ENCODE measurements around the gene OR51E1. TPM values are rescaled to one million over a fixed set of nuclear protein-coding genes. Genes with fewer than 3 reads are reported as not detected.

Gene OR51E1
- total and polyA plus RNA-seq, 2 donors (not counting 3 experiments of a cell fraction or from before 2014, with no cell fraction given), result not detected

DNA sequence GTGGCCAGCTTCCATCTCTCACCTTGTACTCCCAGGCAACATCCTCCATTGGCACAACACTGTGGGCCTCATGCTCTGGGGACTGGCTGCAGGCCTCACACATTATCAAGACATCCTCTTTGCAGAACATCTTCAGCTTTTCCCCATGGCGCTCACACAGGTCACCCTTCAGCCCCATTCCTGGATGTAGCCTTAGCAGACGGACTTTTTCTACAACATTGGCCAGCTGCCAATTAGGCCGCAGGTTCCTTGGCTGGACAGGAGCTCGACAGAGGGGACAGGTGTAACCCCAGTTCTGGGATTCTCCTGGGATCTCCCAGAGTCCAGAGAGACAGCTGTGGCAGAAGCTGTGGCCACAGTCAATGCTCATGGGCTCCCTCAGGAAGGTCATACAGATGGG lies 38.7 kb upstream of the OR51E1 start:
- H3K4me2 ChIP-seq (ENCODE audit: insufficient read depth, low read length), result no peak overlapping the region
- no peak for DNase-seq (ENCODE audit: low read depth, low spot score)
- no peaks in the 10 kb centered on the region for H3K27me3 ChIP-seq (ENCODE audit: control insufficient read depth in 2 of 2, insufficient read depth in 2 of 2, low read length in 2 of 2)
- no peaks in the 10 kb centered on the region for H3K9me1 ChIP-seq (replicated peaks; ENCODE audit: control insufficient read depth, extremely low read depth, insufficient read depth, low read length)
- dilution Hi-C loops (cut with MboI; ENCODE audit: extremely low pct_ligation_motif_present, low sequenced_read_pairs), result no loop called here
- ChIA-PET CTCF (no interaction called here), POLR2A (no interaction called here)
- no peaks in the 10 kb centered on the region for H3K9me3 ChIP-seq (replicated peaks; ENCODE audit: control insufficient read depth, insufficient read depth, low read length)
- TF ChIP-seq JUN (IDR thresholded peaks at IDR 0.05; ENCODE audit: borderline replicate concordance, insufficient read depth, insufficient read length, low read depth) (no peak), MYC (IDR thresholded peaks at IDR 0.05; ENCODE audit: low read depth, low read length) (no peak), EZH2 (IDR thresholded peaks at IDR 0.05; ENCODE audit: borderline replicate concordance, low read depth, low read length, severe bottlenecking) (no peak), POLR2A (IDR thresholded peaks at IDR 0.05; ENCODE audit: low read depth, low read length) (no peak), FOS (IDR thresholded peaks at IDR 0.05; ENCODE audit: borderline replicate concordance, insufficient read depth, low read length) (no peak), GATA2 (IDR thresholded peaks at IDR 0.05; ENCODE audit: insufficient read depth, insufficient read length, low read depth, low read length) (no peak), POLR2AphosphoS5 (IDR thresholded peaks at IDR 0.05; ENCODE audit: insufficient read depth, low read depth, low read length) (no peak)
- TF ChIP-seq, protein P1, sequence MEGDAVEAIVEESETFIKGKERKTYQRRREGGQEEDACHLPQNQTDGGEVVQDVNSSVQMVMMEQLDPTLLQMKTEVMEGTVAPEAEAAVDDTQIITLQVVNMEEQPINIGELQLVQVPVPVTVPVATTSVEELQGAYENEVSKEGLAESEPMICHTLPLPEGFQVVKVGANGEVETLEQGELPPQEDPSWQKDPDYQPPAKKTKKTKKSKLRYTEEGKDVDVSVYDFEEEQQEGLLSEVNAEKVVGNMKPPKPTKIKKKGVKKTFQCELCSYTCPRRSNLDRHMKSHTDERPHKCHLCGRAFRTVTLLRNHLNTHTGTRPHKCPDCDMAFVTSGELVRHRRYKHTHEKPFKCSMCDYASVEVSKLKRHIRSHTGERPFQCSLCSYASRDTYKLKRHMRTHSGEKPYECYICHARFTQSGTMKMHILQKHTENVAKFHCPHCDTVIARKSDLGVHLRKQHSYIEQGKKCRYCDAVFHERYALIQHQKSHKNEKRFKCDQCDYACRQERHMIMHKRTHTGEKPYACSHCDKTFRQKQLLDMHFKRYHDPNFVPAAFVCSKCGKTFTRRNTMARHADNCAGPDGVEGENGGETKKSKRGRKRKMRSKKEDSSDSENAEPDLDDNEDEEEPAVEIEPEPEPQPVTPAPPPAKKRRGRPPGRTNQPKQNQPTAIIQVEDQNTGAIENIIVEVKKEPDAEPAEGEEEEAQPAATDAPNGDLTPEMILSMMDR (IDR thresholded peaks at IDR 0.05; ENCODE audit: extremely low read depth in 1 of 2, insufficient read depth in 1 of 2, low read depth in 1 of 2, low read length in 2 of 2), result no peak
- TF ChIP-seq, protein P2, sequence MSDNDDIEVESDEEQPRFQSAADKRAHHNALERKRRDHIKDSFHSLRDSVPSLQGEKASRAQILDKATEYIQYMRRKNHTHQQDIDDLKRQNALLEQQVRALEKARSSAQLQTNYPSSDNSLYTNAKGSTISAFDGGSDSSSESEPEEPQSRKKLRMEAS (IDR thresholded peaks at IDR 0.05; ENCODE audit: insufficient read depth, insufficient read length), result no peak
- no peak overlapping the region for H3K9ac ChIP-seq (replicated peaks; ENCODE audit: extremely low read depth, insufficient read depth, low read length)
- peaks cover 10% of the 10 kb centered on the region for H3K4me1 ChIP-seq (ENCODE audit: control insufficient read depth, extremely low read depth, insufficient read depth, low read length)
- no peak overlapping the region for H3K27ac ChIP-seq (ENCODE audit: insufficient read depth, low read depth, low read length)
- H3K4me3 ChIP-seq (replicated peaks in 1 of 3; ENCODE audit: insufficient read depth in 1 of 3, low read depth in 1 of 3, low read length in 3 of 3), result no peak overlapping the region
- H2AFZ ChIP-seq (ENCODE audit: low read depth, low read length), result no peak overlapping the region
- no peaks in the 10 kb centered on the region for H4K20me1 ChIP-seq (replicated peaks; ENCODE audit: control insufficient read depth, extremely low read depth, insufficient read depth, low read length)
- no TSS peak for BruUV-seq (replicated peaks)
- no peak for FAIRE-seq
- peaks cover 3 to 19% of the 10 kb centered on the region in 2 experiments for H3K36me3 ChIP-seq (ENCODE audit: control insufficient read depth in 2 of 2, extremely low read depth in 1 of 2, insufficient read depth in 2 of 2, low read length in 2 of 2)
- no peaks in the 10 kb centered on the region for H3K79me2 ChIP-seq (ENCODE audit: control insufficient read depth, insufficient read depth, low read length)
- intact Hi-C loops (cut with micrococcal nuclease), result loop anchor here (5.0 to 10.0 kb wide), 3 partner anchors 123 to 1630 kb away; partner anchors contain the start of genes CNGA4, FHIP1B, OR52K1 and TRIM21

All from endothelial cell of umbilical vein (primary cell).